ENCODE measurements around the gene GEMIN7.
A peak's percentile ranks its signal among the peaks of the same experiment; 100 is the strongest.

GEMIN7 gene

DNA sequence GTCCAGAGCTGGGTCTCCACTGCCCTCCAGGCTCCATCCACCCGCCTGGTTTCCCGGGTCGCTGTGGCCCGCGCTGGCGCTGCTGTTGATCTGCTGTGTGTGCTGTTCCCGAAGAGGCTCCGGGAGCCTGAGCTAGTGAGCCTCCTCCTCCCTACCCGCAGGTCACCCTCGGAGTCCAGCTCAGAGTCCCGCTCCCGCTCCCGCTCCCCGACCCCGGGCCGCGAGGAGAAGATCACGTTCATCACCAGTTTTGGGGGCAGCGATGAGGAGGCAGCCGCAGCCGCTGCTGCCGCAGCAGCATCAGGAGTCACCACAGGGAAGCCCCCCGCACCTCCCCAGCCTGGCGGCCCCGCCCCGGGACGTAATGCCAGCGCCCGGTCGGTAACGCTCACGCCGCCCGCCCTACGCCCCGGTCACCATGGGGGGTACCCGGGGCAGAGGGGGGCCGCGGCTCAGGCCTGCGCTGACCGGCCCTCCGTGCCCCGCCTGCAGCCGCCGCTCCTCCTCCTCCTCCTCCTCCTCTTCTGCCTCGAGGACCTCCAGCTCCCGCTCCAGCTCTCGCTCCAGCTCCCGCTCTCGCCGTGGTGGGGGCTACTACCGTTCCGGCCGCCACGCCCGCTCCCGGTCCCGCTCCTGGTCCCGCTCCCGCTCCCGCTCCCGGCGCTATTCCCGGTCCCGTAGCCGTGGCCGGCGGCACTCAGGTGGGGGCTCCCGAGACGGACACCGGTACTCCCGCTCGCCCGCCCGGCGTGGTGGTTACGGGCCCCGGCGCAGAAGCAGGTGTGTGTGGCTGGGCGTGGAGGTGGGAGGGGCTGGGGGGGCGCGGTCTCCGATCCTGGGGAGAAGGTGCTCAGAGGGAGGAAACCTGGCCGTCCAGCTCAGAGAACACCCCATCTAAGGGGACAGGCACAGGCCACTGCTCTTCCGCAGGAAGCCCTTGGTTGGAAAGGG is 14.9 kb upstream of the GEMIN7 start:
- no peak for DNase-seq

DNA sequence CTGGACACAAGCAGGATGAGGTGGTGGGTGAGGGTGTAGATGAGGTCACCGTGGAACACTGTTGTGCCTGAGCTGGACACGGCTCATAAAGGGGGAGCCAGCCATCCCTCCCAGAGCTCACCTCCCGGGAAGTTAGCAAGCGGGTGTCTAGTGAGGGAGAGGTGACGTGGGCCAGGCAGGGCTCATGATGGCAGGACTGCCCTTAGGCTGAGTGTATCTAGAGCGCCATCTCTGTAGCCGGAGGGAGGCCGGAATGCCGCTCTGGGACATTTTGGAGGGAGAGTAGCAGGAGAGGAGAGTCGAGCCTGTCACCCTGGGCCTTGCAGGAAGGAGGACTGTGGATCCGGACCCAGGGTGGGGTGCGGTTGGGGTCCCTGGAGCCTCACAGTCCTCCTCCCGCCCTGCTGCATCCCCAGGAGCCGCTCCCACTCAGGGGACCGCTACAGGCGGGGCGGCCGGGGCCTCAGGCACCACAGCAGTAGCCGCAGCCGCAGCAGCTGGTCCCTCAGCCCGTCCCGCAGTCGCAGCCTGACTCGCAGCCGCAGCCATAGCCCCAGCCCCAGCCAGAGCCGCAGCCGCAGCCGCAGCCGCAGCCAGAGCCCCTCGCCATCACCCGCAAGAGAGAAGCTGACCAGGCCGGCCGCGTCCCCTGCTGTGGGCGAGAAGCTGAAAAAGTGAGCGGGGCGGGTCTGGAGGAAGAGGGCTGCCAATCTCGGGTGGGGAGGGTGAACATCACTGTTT is 12.0 kb upstream of the GEMIN7 start:
- DNase-seq, result no peak

DNA sequence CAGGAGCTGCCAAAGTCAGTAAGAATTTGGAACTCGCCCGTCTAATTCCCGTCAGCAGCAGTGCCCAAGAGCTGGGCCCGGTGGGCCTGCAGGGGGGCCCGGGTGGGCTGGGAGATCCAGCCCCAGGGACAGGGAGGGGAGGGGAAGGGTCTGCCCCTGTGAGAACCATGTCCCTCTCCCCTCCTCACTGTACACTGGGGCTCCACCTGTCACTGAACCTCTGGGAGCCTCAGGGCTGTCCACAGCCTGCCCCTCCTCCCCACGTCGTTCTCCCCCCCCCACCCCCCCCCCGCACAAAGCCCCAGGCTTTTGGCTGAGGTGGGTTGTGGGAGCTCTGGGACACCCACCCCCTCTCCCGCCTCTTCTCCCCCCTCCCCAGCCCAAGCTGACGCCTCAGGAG is 11.0 kb upstream of the GEMIN7 start:
- DNase-seq, result no peak

- no peak for DNase-seq
These were observed 10.0 kb upstream of the GEMIN7 start for GRCh38 chr19:45069056-45069455.

- no peak for DNase-seq
These were observed 8.8 kb upstream of the GEMIN7 start for GRCh38 chr19:45070214-45070613.

DNA sequence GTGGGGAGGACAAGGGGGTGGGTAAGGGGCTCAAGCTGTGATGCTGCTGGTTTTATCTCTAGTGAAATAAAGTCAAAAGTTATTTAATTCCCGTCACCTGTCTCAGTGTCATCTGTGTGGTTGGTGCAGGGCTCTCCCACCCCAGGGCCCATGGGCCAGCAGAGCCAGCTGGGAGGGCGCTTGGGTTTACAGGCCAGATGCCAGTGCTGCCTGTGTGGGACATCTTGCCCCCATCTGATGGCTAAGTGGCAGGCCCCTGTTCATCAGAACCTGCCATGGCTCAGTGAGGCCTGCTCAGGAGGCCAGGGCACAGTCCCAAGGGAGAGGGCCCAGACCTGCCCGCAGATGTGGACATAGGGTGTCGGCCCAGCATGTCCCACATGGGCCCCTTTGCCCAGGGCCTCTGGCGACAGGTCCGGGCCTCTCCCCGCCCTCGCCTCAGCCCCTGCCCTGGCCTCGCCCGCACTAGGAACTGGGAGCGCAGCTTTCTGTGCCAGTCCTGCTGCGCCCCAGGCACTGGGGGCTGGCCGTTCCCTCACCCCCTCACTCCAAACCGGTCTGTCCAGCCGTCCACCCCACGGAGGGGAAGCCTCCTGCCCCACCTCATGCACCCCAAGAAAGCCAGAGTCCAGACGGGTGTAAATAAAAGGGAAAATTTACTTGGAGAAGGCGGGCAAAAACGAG is 8.1 kb upstream of the GEMIN7 start:
- DNase-seq, result no peak

GRCh38 chr19:45071545-45071938 is 7.5 kb upstream of the GEMIN7 start:
- no peak for DNase-seq

- no peak for DNase-seq
These were observed 6.9 kb upstream of the GEMIN7 start for GRCh38 chr19:45071969-45072790.

DNA sequence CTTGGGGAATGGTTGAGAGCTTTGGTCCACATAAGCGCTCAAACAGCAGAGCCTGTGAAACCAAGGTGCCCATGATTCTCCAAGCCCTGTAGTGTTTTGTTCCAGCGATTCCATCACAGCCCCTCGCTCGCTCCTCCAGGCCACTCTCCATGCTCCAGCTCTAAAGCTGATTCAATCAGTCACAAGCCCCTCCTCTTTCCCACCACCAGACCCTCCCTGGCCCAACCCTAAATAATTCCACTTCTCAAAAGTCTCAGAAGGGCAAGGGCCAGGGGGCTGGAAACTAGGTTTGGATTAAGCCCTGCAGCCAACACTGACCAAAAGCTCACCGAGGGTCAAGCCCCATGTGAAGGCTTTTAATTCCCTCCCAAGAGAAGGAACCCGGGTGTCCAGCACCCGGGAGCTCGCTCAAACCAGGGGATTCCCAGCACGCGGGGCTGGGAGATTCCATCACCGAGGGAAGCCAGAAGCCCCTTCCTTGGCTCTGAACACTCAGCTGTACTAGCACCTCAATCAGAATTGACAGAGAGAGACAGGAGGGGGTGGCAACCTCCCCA is 4.2 kb upstream of the GEMIN7 start:
- DNase-seq, result no peak

DNA sequence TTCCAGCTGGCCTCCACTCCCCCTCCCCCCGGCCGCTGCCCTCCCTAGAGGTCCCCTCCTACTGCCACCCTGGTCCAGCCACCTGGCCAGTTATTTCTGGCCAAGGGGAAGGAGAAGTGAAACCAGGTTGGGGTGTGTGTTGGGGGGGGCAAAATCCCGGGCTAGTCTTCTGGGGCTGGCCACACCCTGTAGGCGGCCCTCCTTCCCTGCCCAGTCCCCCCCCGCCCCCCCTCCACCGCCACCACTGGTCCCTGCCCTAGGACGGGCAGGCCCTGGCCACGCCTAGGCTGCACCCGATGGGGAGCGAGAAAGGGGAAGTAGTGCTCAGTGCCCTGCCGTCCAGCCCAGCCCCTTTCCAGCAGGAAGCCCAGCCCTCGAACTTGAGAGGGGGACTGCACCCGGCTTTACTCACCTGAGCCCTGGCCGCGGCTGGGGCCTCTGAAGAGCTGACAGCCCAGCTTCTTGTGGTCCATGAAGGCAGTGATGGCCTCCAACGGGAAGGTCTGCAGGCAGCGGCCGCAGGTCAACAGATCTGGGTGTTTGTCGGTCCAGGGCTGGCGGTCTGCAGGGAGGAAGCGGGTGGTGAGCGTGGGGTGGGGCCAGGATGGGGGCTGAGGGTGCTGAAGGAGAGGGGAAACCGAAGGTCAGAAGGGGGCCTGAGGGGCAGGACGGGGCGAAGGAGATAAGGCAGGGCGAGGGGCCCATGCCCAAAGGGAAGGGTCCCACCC is 3.6 kb upstream of the GEMIN7 start:
- peak; percentile 31 for DNase-seq

GRCh38 chr19:45076029-45076850 is 2.8 kb upstream of the GEMIN7 start, which contains the start of gene ZNF296:
ZNF296 (minus strand) TSS chr19:45076478; CDS start chr19:45076373, 105 bp downstream.
- peak; percentile 53 for DNase-seq

GRCh38 chr19:45076851-45077730 is 2.0 kb upstream of the GEMIN7 start:
- no peak for DNase-seq

- no peak for DNase-seq
These were observed 534 bp upstream of the GEMIN7 start for GRCh38 chr19:45078390-45079062.

- DNase-seq, result no peak
These were observed 881 bp downstream of the GEMIN7 start for GRCh38 chr19:45079911-45080370.

DNA sequence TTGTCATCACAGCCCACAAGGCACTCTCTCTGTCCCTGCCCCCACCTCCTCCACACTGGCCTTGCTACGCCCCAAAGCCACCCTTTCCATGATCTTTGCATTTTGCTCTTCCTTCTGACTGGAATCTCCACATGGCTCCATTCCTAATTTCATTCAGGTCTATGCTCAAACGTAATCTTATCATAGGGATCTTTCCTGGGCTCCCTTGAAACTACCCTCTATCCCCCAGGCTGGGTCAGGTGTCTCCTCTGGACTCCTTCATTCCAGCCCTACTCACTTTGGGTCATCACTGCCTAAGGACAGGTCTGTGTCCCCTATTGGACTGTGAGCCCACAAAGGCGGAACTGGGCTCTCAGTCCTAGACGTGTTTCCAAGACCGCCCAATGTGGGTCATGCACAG is 3.1 kb downstream of the GEMIN7 start:
- no peak for DNase-seq

- no peak for DNase-seq
These were observed 7.4 kb downstream of the GEMIN7 start for GRCh38 chr19:45086480-45086879.

- DNase-seq, result no peak
These were observed 8.5 kb downstream of the GEMIN7 start for GRCh38 chr19:45087531-45087930.

GRCh38 chr19:45090034-45090433 is 11.0 kb downstream of the GEMIN7 start:
- no peak for DNase-seq

- DNase-seq, result no peak
These were observed 11.5 kb downstream of the GEMIN7 start for GRCh38 chr19:45090606-45091005.
